Endothelial cell (in vitro differentiated cells): ENCODE data around the gene TCERG1L. TPM values are rescaled to one million over a fixed set of nuclear protein-coding genes. Genes with fewer than 3 reads are reported as not detected.
"Not testable (repeated sequence)": the region's sequence is repeated elsewhere in the genome, so short reads cannot be mapped to it uniquely, and the experiment has no call there.

Experiments used
- DNase-seq: peaks from one replicate; pipeline ENCODE4 v3.0.0; 2021; ENCODE audit warnings: low spot score
- H3K27ac Mint-ChIP-seq: one replicate; pipeline ENCODE4 v1.8.0; 2021; ENCODE audit warnings: mixed read lengths, inconsistent platforms; ENCODE audit not compliant: unreplicated experiment
- H3K27me3 Mint-ChIP-seq: one replicate; pipeline ENCODE4 v1.8.0; 2021; ENCODE audit warnings: mild to moderate bottlenecking, moderate library complexity, mixed read lengths, inconsistent platforms; ENCODE audit not compliant: unreplicated experiment
- H3K36me3 Mint-ChIP-seq: one replicate; pipeline ENCODE4 v1.8.0; 2021; ENCODE audit warnings: mild to moderate bottlenecking, low read depth, mixed read lengths, inconsistent platforms; ENCODE audit not compliant: unreplicated experiment
- H3K4me1 Mint-ChIP-seq: one replicate; pipeline ENCODE4 v1.8.0; 2021; ENCODE audit warnings: mild to moderate bottlenecking, mixed read lengths, inconsistent platforms; ENCODE audit not compliant: unreplicated experiment
- H3K4me3 Mint-ChIP-seq: one replicate; pipeline ENCODE4 v1.8.0; 2021; ENCODE audit warnings: mild to moderate bottlenecking, mixed read lengths, inconsistent platforms; ENCODE audit not compliant: unreplicated experiment
- H3K9me3 Mint-ChIP-seq: one replicate; pipeline ENCODE4 v1.8.0; 2021; ENCODE audit warnings: mixed read lengths, inconsistent platforms; ENCODE audit not compliant: unreplicated experiment
- total RNA-seq: library from RNA; stranded (reverse); fragmentation: NEBNext Ultra II Directional; extraction: Animal tissue kit (Norgen Biotek cat#: 25700); gene quantifications from one replicate; pipeline ENCODE4 v1.2.1, GENCODE V29; 2021; ENCODE audit not compliant: unreplicated experiment
- TF ChIP-seq, protein P1 (sequence below): fragments of 200-600 bp; sonication (generic); IDR thresholded peaks from one replicate; pipeline ENCODE4 v1.5.0; 2021; ENCODE audit warnings: antibody characterized with exemption; ENCODE audit not compliant: unreplicated experiment

The TCERG1L gene
- total RNA-seq, 1 donor from 2014 or later: not detected

DNA sequence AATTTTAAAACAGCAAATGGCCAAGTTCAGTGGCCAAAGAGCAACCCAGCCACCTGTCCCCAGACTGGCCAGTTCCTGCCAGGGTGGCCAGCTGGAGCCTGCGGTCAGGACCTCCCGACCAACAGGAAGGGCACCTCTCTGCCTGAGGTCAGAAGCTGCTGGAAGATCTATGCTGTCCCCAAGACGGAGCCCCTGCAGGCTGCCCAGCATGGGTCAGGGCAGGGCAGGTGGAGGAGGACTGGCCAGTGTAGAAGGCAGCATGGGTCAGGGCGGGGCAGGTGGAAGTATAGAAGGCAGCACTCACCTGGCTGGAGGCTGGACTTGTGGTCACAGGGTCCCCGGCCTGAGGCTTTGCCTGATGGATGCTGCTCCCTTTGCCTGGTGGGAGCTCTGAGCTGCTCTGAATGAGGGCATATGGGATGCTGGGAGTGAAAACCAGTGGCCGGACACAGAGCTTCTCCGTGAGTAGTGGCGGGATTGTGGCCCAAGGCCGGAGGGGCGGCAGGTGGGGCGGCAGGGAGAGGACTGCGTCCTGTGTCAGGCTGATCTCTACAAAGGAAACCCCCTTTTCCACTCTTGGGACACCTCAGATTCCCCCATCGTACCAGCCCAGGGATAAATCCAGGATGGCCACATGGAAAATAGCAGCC, 229.2 kb downstream of the TCERG1L start:
- no peak for DNase-seq
- TF ChIP-seq, protein P1, sequence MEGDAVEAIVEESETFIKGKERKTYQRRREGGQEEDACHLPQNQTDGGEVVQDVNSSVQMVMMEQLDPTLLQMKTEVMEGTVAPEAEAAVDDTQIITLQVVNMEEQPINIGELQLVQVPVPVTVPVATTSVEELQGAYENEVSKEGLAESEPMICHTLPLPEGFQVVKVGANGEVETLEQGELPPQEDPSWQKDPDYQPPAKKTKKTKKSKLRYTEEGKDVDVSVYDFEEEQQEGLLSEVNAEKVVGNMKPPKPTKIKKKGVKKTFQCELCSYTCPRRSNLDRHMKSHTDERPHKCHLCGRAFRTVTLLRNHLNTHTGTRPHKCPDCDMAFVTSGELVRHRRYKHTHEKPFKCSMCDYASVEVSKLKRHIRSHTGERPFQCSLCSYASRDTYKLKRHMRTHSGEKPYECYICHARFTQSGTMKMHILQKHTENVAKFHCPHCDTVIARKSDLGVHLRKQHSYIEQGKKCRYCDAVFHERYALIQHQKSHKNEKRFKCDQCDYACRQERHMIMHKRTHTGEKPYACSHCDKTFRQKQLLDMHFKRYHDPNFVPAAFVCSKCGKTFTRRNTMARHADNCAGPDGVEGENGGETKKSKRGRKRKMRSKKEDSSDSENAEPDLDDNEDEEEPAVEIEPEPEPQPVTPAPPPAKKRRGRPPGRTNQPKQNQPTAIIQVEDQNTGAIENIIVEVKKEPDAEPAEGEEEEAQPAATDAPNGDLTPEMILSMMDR: no peak
- H3K27me3 Mint-ChIP-seq: peaks cover 18% of the 10 kb centered on the region
- H3K4me3 Mint-ChIP-seq: no peak overlapping the region
- no peak overlapping the region for H3K27ac Mint-ChIP-seq
- no peaks in the 10 kb centered on the region for H3K4me1 Mint-ChIP-seq
- peaks cover 57% of the 10 kb centered on the region for H3K9me3 Mint-ChIP-seq
- H3K36me3 Mint-ChIP-seq: peaks cover 15% of the 10 kb centered on the region

DNA sequence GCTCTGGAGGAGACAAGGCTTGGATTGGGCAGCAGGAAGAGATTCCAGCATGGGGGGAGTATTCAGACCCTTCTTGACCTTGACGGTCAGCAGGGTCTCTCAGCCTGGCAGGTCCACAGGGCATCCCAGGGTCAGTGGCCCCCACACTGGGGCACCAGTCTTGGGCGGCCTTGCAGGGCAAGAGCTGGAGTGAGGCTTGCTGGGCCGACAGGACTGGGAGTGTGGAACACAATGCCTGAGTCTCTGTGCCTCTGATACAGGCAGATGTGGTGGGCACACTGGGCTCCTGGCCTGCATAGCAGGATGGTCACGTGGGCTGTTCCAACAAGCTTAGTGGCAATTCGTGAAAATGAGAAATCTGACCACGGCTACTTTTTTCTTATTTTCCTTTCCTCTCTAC, 229.7 kb downstream of the TCERG1L start:
- H3K9me3 Mint-ChIP-seq: peaks cover 53% of the 10 kb centered on the region
- H3K4me1 Mint-ChIP-seq: no peaks in the 10 kb centered on the region
- H3K4me3 Mint-ChIP-seq: no peak overlapping the region
- no peak overlapping the region for H3K27ac Mint-ChIP-seq
- DNase-seq: no peak
- TF ChIP-seq, protein P1: no peak
- peaks cover 15% of the 10 kb centered on the region for H3K36me3 Mint-ChIP-seq
- peaks cover 15% of the 10 kb centered on the region for H3K27me3 Mint-ChIP-seq

DNA sequence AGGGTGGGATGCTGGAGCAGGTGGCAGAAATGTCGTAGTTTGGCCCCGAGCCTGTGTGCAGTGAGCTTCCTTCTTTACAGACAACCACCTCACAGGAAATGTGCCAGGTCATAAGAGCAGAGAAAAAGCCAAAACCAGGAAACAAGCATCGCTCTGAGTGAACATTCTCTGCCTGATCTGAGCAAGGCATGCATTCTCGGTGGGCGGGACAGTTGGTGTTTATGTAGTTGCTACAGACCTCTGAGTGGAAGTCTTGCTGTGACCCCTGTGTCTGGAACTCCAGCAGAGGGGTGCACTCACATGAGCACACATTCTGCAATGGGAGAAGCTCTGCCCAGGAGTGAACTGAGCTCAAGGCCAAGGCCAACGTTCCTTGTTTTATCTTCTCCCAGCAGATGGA, 230.1 kb downstream of the TCERG1L start:
- H3K27ac Mint-ChIP-seq: no peak overlapping the region
- DNase-seq: no peak

DNA sequence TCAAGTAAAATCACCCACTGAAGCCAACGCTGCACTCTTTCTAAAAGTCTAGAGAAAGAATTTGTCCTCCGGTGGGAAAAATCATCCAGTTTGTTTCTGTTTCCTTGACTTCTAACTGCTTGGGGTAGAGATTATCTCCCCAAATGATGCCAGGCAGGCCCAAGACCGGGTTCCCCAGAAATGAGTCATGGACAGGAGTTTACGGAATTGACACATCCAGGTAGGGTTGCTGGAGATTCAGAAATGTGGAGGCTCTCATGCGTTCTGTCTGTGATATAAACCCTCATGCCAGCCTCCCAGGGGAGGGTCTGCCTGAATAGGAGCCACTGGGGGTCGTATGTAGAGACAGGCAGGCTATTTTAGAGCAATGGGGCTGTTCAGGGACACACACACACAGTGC, 230.9 kb downstream of the TCERG1L start:
- H3K4me1 Mint-ChIP-seq: no peaks in the 10 kb centered on the region
- no peak for DNase-seq
- H3K4me3 Mint-ChIP-seq: no peak overlapping the region
- H3K36me3 Mint-ChIP-seq: peaks cover 15% of the 10 kb centered on the region
- no peak overlapping the region for H3K27ac Mint-ChIP-seq
- peaks cover 58% of the 10 kb centered on the region for H3K9me3 Mint-ChIP-seq
- H3K27me3 Mint-ChIP-seq: peaks cover 12% of the 10 kb centered on the region
- TF ChIP-seq, protein P1: no peak

More for the DNA sequence above, 230.1 kb downstream of the TCERG1L start:
- Mint-ChIP-seq H3K4me3 (no peak overlapping the region), H3K27me3 (peaks cover 17% of the 10 kb centered on the region), H3K36me3 (peaks cover 15% of the 10 kb centered on the region), H3K4me1 (no peaks in the 10 kb centered on the region), H3K9me3 (peaks cover 57% of the 10 kb centered on the region)
- TF ChIP-seq, protein P1: no peak

DNA sequence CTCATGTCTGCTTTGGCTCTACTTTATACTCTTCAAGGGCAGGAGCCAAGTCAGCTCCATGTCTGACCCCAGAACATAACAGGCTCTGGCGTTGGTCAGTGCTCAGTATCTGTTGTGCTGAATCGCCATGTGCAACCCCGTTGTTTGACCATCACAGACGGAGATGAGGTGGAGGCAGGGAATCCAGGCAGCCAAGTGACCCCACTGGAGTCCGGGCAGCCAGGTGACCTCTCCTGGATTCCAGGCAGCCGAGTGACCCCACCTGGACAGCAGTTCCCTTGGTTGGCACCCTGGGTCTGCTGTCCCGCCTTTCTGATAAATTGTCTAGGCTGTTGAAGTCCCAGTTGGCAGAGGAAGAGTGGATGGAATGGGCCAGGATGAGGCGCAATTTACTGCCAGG, 232.2 kb downstream of the TCERG1L start:
- H3K4me3 Mint-ChIP-seq: no peak overlapping the region
- no peak for DNase-seq
- TF ChIP-seq, protein P1: no peak
- H3K27me3 Mint-ChIP-seq: peaks cover 13% of the 10 kb centered on the region
- no peaks in the 10 kb centered on the region for H3K4me1 Mint-ChIP-seq
- no peak overlapping the region for H3K27ac Mint-ChIP-seq
- H3K9me3 Mint-ChIP-seq: peaks cover 55% of the 10 kb centered on the region
- H3K36me3 Mint-ChIP-seq: peaks cover 15% of the 10 kb centered on the region

DNA sequence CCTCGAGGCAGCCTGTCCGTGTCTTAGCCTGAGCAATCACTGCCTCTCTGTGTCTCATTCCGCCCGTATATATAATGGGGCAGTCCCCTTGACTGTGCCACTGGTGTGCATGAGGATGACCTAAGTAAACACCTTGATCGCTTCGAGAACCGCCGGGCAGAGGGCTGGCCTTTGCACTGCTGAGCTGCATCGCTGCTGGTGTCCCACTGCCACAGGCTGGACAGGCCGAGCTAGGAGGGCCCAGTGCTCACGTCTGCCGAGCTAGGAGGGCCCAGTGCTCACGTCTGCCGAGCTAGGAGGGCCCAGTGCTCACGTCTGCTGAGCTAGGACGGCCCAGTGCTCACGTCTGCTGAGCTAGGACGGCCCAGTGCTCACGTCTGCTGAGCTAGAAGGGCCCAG, 232.6 kb downstream of the TCERG1L start:
- H3K4me1 Mint-ChIP-seq, H3K4me3 Mint-ChIP-seq, DNase-seq, H3K27ac Mint-ChIP-seq: not testable (repeated sequence)
- H3K27me3 Mint-ChIP-seq: peaks cover 12% of the 10 kb centered on the region
- peaks cover 15% of the 10 kb centered on the region for H3K36me3 Mint-ChIP-seq
- H3K9me3 Mint-ChIP-seq: peaks cover 56% of the 10 kb centered on the region
